KOPT-K1 (cell line): ENCODE results near the gene NOS3.
"Not testable (repeated sequence)": the region's sequence is repeated elsewhere in the genome, so short reads cannot be mapped to it uniquely, and the experiment has no call there.

Experiments
- H3K27ac ChIP-seq: fragments of 200-600 bp; sonication (generic); 2 replicates; pipeline ENCODE4 v1.5.1; 2016; ENCODE audit warnings: antibody characterized with exemption, mild to moderate bottlenecking, low read depth, low read length; ENCODE audit not compliant: poor library complexity, severe bottlenecking
- H3K36me3 ChIP-seq: fragments of 200-600 bp; sonication (generic); 2 replicates; pipeline ENCODE4 v1.5.1; 2017; ENCODE audit warnings: antibody characterized with exemption, mild to moderate bottlenecking, low read length, moderate library complexity; ENCODE audit not compliant: insufficient read depth
- H3K9me3 ChIP-seq: fragments of 200-600 bp; sonication (generic); 2 replicates; pipeline ENCODE4 v1.5.1; 2017; ENCODE audit warnings: antibody characterized with exemption, low read length, mild to moderate bottlenecking; ENCODE audit not compliant: insufficient read depth, poor library complexity, severe bottlenecking

The NOS3 gene

GRCh38 chr7:151034312-151035025 lies 43.7 kb downstream of the NOS3 start:
- H3K36me3 ChIP-seq: peaks cover 52% of the 10 kb centered on the region; the same call in 1 of the 2 replicates
- H3K27ac ChIP-seq: no peak overlapping the region
- no peaks in the 10 kb centered on the region for H3K9me3 ChIP-seq

GRCh38 chr7:151035026-151035717 lies 44.4 kb downstream of the NOS3 start:
- Histone ChIP-seq H3K9me3 (no peaks in the 10 kb centered on the region), H3K27ac (no peak overlapping the region), H3K36me3 (peaks cover 52% of the 10 kb centered on the region; the same call in 1 of the 2 replicates)

GRCh38 chr7:151035902-151036301 lies 45.1 kb downstream of the NOS3 start:
- H3K27ac ChIP-seq: no peak overlapping the region
- H3K9me3 ChIP-seq: no peaks in the 10 kb centered on the region
- peaks cover 52% of the 10 kb centered on the region; the same call in 1 of the 2 replicates for H3K36me3 ChIP-seq

GRCh38 chr7:151038951-151039849 lies 48.4 kb downstream of the NOS3 start:
- peaks cover 49% of the 10 kb centered on the region; the same call in 1 of the 2 replicates for H3K36me3 ChIP-seq
- H3K9me3 ChIP-seq: no peaks in the 10 kb centered on the region
- H3K27ac ChIP-seq: no peak overlapping the region

- no peak overlapping the region for H3K27ac ChIP-seq
- H3K9me3 ChIP-seq: no peaks in the 10 kb centered on the region
- peaks cover 47% of the 10 kb centered on the region for H3K36me3 ChIP-seq
Observed at GRCh38 chr7:151039850-151040548, 49.2 kb downstream of the NOS3 start.

- Histone ChIP-seq H3K9me3 (no peaks in the 10 kb centered on the region), H3K36me3 (peaks cover 47% of the 10 kb centered on the region), H3K27ac (no peak overlapping the region)
Observed at GRCh38 chr7:151040616-151041375, 50.0 kb downstream of the NOS3 start.

- H3K36me3 ChIP-seq: peaks cover 39% of the 10 kb centered on the region
- H3K27ac ChIP-seq, H3K9me3 ChIP-seq: not testable (repeated sequence)
Observed at GRCh38 chr7:151043449-151043848, 52.6 kb downstream of the NOS3 start.

GRCh38 chr7:151043959-151044358 lies 53.1 kb downstream of the NOS3 start:
- Histone ChIP-seq H3K9me3 (no peaks in the 10 kb centered on the region), H3K27ac (no peak overlapping the region), H3K36me3 (peaks cover 39% of the 10 kb centered on the region)

GRCh38 chr7:151045262-151045661 lies 54.4 kb downstream of the NOS3 start:
- Histone ChIP-seq H3K9me3 (no peaks in the 10 kb centered on the region), H3K27ac (no peak overlapping the region), H3K36me3 (peaks cover 39% of the 10 kb centered on the region)

- no peak overlapping the region for H3K27ac ChIP-seq
- H3K36me3 ChIP-seq: peaks cover 39% of the 10 kb centered on the region
- no peaks in the 10 kb centered on the region for H3K9me3 ChIP-seq
Observed at GRCh38 chr7:151045967-151046366, 55.1 kb downstream of the NOS3 start.

GRCh38 chr7:151046603-151047573 lies 56.1 kb downstream of the NOS3 start:
- H3K9me3 ChIP-seq: no peaks in the 10 kb centered on the region
- peaks cover 36% of the 10 kb centered on the region for H3K36me3 ChIP-seq
- no peak overlapping the region for H3K27ac ChIP-seq

GRCh38 chr7:151047976-151048815 lies 57.4 kb downstream of the NOS3 start, which contains the start of gene ASIC3:
TSS of gene ASIC3 (plus strand) at chr7:151048531. CDS start at chr7:151048886, 355 bp downstream.
- Histone ChIP-seq H3K9me3 (no peaks in the 10 kb centered on the region), H3K27ac (no peak within 1 kb of the TSS), H3K36me3 (peaks cover 24% of the 10 kb centered on the region)
